Loucy (cell line): ENCODE results near the gene C11orf42.

Source experiments
- CTCF ChIP-seq: fragments of 200-600 bp; sonication (generic); conservative IDR thresholded peaks from 2 replicates; pipeline ENCODE4 v1.5.1; 2014; ENCODE audit warnings: mild to moderate bottlenecking, antibody characterized with exemption, low read length
- EZH2phosphoT487 ChIP-seq: fragments of 200-600 bp; IDR thresholded peaks from 2 replicates; pipeline ENCODE4 v1.6.1; 2018; ENCODE audit warnings: antibody characterized with exemption, mild to moderate bottlenecking, moderate library complexity, borderline replicate concordance

DNA sequence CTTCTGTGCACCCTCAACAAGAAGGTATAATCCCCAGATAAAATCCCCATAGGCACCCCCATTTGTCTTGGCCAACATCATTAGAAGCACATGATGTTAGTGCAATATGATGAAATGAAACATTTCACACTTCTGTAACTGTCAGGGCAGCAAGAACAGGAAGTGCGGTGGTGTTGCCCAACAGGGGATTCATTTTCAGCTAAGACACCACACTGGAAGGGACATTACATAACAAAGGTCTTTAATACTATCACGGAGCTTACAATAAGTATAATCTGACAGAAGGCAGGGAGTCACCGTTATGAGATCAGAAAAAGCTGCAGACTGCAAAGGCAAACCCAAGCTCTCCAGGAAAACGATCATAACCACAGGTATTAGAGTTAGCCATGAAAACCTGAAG is 4.4 kb upstream of the C11orf42 start:
- TF ChIP-seq CTCF (no peak), EZH2phosphoT487 (no peak)
